Gastroesophageal sphincter (tissue), 3 donors: ENCODE measurements around the gene DDI2.

Source experiments
- CTCF ChIP-seq, 4 experiments: fragments of 200-600 bp in 2 of 4; fragments of 450-650 bp in 2 of 4; sonication (generic) in 1 of 4; IDR thresholded peaks; one replicate each; pipeline ENCODE4 v1.5.1; 2017 to 2019; ENCODE audit warnings: antibody characterized with exemption in 4 of 4, mild to moderate bottlenecking in 2 of 4, moderate library complexity in 2 of 4
- EP300 ChIP-seq: sonication (generic); formaldehyde crosslinking; IDR thresholded peaks from one replicate; pipeline ENCODE4 v1.6.1; 2017; ENCODE audit warnings: antibody characterized with exemption, mild to moderate bottlenecking
- POLR2A ChIP-seq, 2 donors: fragments of 450-650 bp; IDR thresholded peaks; one replicate each; pipeline ENCODE4 v1.6.1; 2017; ENCODE audit warnings: antibody characterized with exemption in 2 of 2, mild to moderate bottlenecking in 2 of 2, moderate library complexity in 1 of 2

GRCh38 chr1:15623435-15623834, 6.2 kb downstream of the DDI2 start:
- TF ChIP-seq POLR2A (IDR thresholded peaks at IDR 0.05): no peak
- TF ChIP-seq CTCF (IDR thresholded peaks at IDR 0.05): no peak
- TF ChIP-seq EP300: no peak
